H1 (cell line): ENCODE measurements around the gene SLC23A2.

ENCODE experiments used
- ATF2 ChIP-seq: IDR thresholded peaks from 2 replicates; pipeline ENCODE4 v1.6.1; 2012; ENCODE audit warnings: low read length, inconsistent platforms
- CREB1 ChIP-seq: IDR thresholded peaks from 2 replicates; pipeline ENCODE4 v1.6.1; 2012; ENCODE audit warnings: inconsistent platforms
- CTCF ChIP-seq, 3 experiments: IDR thresholded peaks; 1 replicate in 2 of 3; 2 replicates in 1 of 3; pipeline versions ENCODE4 v1.5.1 to v1.6.1; 2011; ENCODE audit warnings: low read length in 3 of 3, mild to moderate bottlenecking in 3 of 3, inconsistent platforms in 2 of 3, low read depth in 1 of 3, moderate library complexity in 1 of 3; ENCODE audit not compliant: insufficient read depth in 1 of 3; ENCODE audit errors: control extremely low read depth in 1 of 3
- EP300 ChIP-seq, 2 experiments: IDR thresholded peaks; 1 replicate in 1 of 2; 2 replicates in 1 of 2; pipeline ENCODE4 v1.6.1; 2011 to 2012; ENCODE audit warnings: low read depth in 2 of 2, low read length in 2 of 2, mild to moderate bottlenecking in 2 of 2, borderline replicate concordance in 1 of 2, inconsistent platforms in 1 of 2, moderate library complexity in 1 of 2
- EZH2 ChIP-seq: fragments of 200-600 bp; sonication (generic); IDR thresholded peaks from 2 replicates; pipeline ENCODE4 v1.7.1; 2012; ENCODE audit warnings: low read depth, mild to moderate bottlenecking, moderate library complexity, low read length, inconsistent platforms; ENCODE audit not compliant: severe bottlenecking
- JUND ChIP-seq: IDR thresholded peaks from 2 replicates; pipeline ENCODE4 v1.6.1; 2011; ENCODE audit warnings: mild to moderate bottlenecking, improper control_type of control experiment, low read length
- POLR2A ChIP-seq, 2 experiments: IDR thresholded peaks; 1 replicate in 1 of 2; 2 replicates in 1 of 2; pipeline ENCODE4 v1.6.1; 2011; ENCODE audit warnings: low read depth in 2 of 2, low read length in 2 of 2, mild to moderate bottlenecking in 2 of 2; ENCODE audit errors: control extremely low read depth in 1 of 2
- POLR2AphosphoS5 ChIP-seq: IDR thresholded peaks from 2 replicates; pipeline ENCODE4 v1.6.1; 2011; ENCODE audit warnings: low read depth, low read length
- SP4 ChIP-seq: IDR thresholded peaks from 2 replicates; pipeline ENCODE4 v1.6.1; 2012; ENCODE audit warnings: low read length, inconsistent platforms
- TAF7 ChIP-seq: optimal IDR thresholded peaks from 2 replicates; pipeline ENCODE3; 2011; ENCODE audit warnings: low read depth, mild to moderate bottlenecking, inconsistent platforms, low read length, moderate library complexity, borderline replicate concordance
- TEAD4 ChIP-seq: IDR thresholded peaks from 2 replicates; pipeline ENCODE4 v1.6.1; 2012; ENCODE audit warnings: low read depth, low read length, inconsistent platforms, mixed read lengths
- YY1 ChIP-seq: IDR thresholded peaks from 2 replicates; pipeline ENCODE4 v1.6.1; 2011; ENCODE audit warnings: low read depth, mild to moderate bottlenecking, low read length

- TF ChIP-seq POLR2AphosphoS5 (no peak), CTCF (IDR thresholded peaks at IDR 0.05; ENCODE audit: control extremely low read depth in 1 of 3, insufficient read depth in 1 of 3, low read depth in 1 of 3, low read length in 3 of 3) (no peak), SP4 (no peak), ATF2 (no peak), POLR2A (IDR thresholded peaks at IDR 0.05; ENCODE audit: control extremely low read depth in 1 of 2, low read depth in 2 of 2, low read length in 2 of 2) (no peak), JUND (no peak), EP300 (IDR thresholded peaks at IDR 0.05; ENCODE audit: borderline replicate concordance in 1 of 2, low read depth in 2 of 2, low read length in 2 of 2) (no peak), CREB1 (no peak), YY1 (no peak), TAF7 (no peak), EZH2 (no peak), TEAD4 (no peak)
Observed at GRCh38 chr20:5024982-5025381, 23.7 kb upstream of the SLC23A2 start.
